K562 (cell line): ENCODE results near the gene CCDC7. TPM values are rescaled to one million over a fixed set of nuclear protein-coding genes. Genes with fewer than 3 reads are reported as not detected.

Experiments
- BCLAF1 ChIP-seq, 2 experiments: fragments of 450-650 bp in 1 of 2; IDR thresholded peaks; 2 replicates each; pipeline ENCODE4 v1.6.1; 2011 to 2017; ENCODE audit warnings: low read depth in 2 of 2, antibody characterized with exemption in 1 of 2, borderline replicate concordance in 1 of 2, low read length in 1 of 2, mild to moderate bottlenecking in 1 of 2, mixed read lengths in 1 of 2; ENCODE audit not compliant: control insufficient read depth in 1 of 2
- CBX5 ChIP-seq: IDR thresholded peaks from 2 replicates; pipeline ENCODE4 v1.6.1; 2014; ENCODE audit warnings: low read depth, borderline replicate concordance
- DEAF1 ChIP-seq: fragments of 450-650 bp; formaldehyde crosslinking; IDR thresholded peaks from 2 replicates; pipeline ENCODE4 v1.4.0; 2020; ENCODE audit warnings: mild to moderate bottlenecking, moderate library complexity
- DNMT1 ChIP-seq: fragments of 450-650 bp; IDR thresholded peaks from 2 replicates; pipeline ENCODE4 v1.6.1; 2016; ENCODE audit warnings: antibody characterized with exemption, mild to moderate bottlenecking
- FIP1L1 ChIP-seq: fragments of 200-400 bp; formaldehyde crosslinking; IDR thresholded peaks from 2 replicates; pipeline ENCODE4 v1.6.1; 2018; ENCODE audit warnings: mild to moderate bottlenecking, low read depth, low read length; ENCODE audit not compliant: poor library complexity, severe bottlenecking
- GATAD2B ChIP-seq: fragments of 450-650 bp; IDR thresholded peaks from 2 replicates; pipeline ENCODE4 v1.6.1; 2017; ENCODE audit warnings: mild to moderate bottlenecking, borderline replicate concordance
- GTF2A2 ChIP-seq: IDR thresholded peaks from 2 replicates; pipeline ENCODE4 v1.6.1; 2016; ENCODE audit warnings: mild to moderate bottlenecking, missing genetic modification characterization, missing compliant biosample characterization
- HMG20A ChIP-seq: fragments of 450-650 bp; formaldehyde crosslinking; conservative IDR thresholded peaks from 2 replicates; pipeline ENCODE4 v1.4.0; 2020; ENCODE audit warnings: mild to moderate bottlenecking, mixed read lengths
- JUND ChIP-seq, 2 experiments: IDR thresholded peaks; 2 replicates in 1 of 2; 3 replicates in 1 of 2; pipeline ENCODE4 v1.6.1; 2011; ENCODE audit warnings: borderline replicate concordance in 2 of 2, low read depth in 2 of 2, low read length in 2 of 2, improper control_type of control experiment in 1 of 2, missing biosample characterization in 1 of 2, missing genetic modification characterization in 1 of 2, missing genetic modification reagents in 1 of 2
- KDM2B ChIP-seq: fragments of 250-450 bp; sonication (Bioruptor Pico); IDR thresholded peaks from 2 replicates; pipeline ENCODE4 v1.8.0; 2021; ENCODE audit warnings: mild to moderate bottlenecking, moderate library complexity
- NFATC3 ChIP-seq: fragments of 450-650 bp; IDR thresholded peaks from 2 replicates; pipeline ENCODE4 v1.6.1; 2017; ENCODE audit warnings: mild to moderate bottlenecking
- NR2F6 ChIP-seq: fragments of 450-650 bp; formaldehyde crosslinking; IDR thresholded peaks from 2 replicates; pipeline ENCODE4 v1.4.0; 2020; ENCODE audit warnings: mild to moderate bottlenecking
- PRMT5 ChIP-seq: sonication (generic); formaldehyde crosslinking; IDR thresholded peaks from 2 replicates; pipeline ENCODE4 v1.5.0; 2020; ENCODE audit warnings: missing genetic modification reagents
- PYGO2 ChIP-seq: fragments of 450-650 bp; IDR thresholded peaks from 2 replicates; pipeline ENCODE4 v1.6.1; 2016; ENCODE audit warnings: mild to moderate bottlenecking, missing genetic modification characterization, moderate library complexity, missing compliant biosample characterization
- RNF219 ChIP-seq: fragments of 250-450 bp; sonication (Bioruptor Pico); IDR thresholded peaks from 2 replicates; pipeline ENCODE4 v1.5.0; 2022; ENCODE audit warnings: mild to moderate bottlenecking
- SLC30A9 ChIP-seq: fragments of 250-450 bp; sonication (Bioruptor Pico); IDR thresholded peaks from 2 replicates; pipeline ENCODE4 v1.8.0; 2022; ENCODE audit warnings: mild to moderate bottlenecking, moderate library complexity
- SMC3 ChIP-seq: conservative IDR thresholded peaks from 2 replicates; pipeline ENCODE4 v1.6.1; 2011; ENCODE audit warnings: low read depth, low read length, improper control_type of control experiment; ENCODE audit not compliant: insufficient read depth
- TFAM ChIP-seq: fragments of 250-450 bp; sonication (Bioruptor Pico); conservative IDR thresholded peaks from 2 replicates; pipeline ENCODE4 v1.5.0; 2021; ENCODE audit warnings: mild to moderate bottlenecking, moderate library complexity
- YY1 ChIP-seq, 3 experiments: IDR thresholded peaks; 2 replicates each; pipeline ENCODE4 v1.6.1; 2011; ENCODE audit warnings: low read length in 2 of 3, mild to moderate bottlenecking in 2 of 3, moderate library complexity in 2 of 3, borderline replicate concordance in 1 of 3, control low read depth in 1 of 3, low read depth in 1 of 3; ENCODE audit not compliant: insufficient read depth in 3 of 3, insufficient replicate concordance in 2 of 3, control insufficient read depth in 1 of 3, insufficient read length in 1 of 3; ENCODE audit errors: extremely low read depth in 1 of 3
- ZNF224 ChIP-seq: sonication (generic); formaldehyde crosslinking; IDR thresholded peaks from 2 replicates; pipeline ENCODE4 v1.8.0; 2022; ENCODE audit warnings: mild to moderate bottlenecking, missing genetic modification reagents
- ZNF316 ChIP-seq: fragments of 450-650 bp; IDR thresholded peaks from 2 replicates; pipeline ENCODE4 v1.6.1; 2016
- ZNF79 ChIP-seq: fragments of 250-450 bp; sonication (Bioruptor Pico); IDR thresholded peaks from 2 replicates; pipeline ENCODE4 v1.4.0; 2020; ENCODE audit warnings: low read depth, mild to moderate bottlenecking, moderate library complexity
- polyA plus RNA-seq, 8 experiments: library from polyadenylated mRNA; depleted of rRNA in 4 of 8; stranded (reverse) in 5 of 8; unstranded in 3 of 8; fragments of >200 nt; fragmentation: Nextera tagmentation in 2 of 8; fragmentation: Illumina TruSeq in 1 of 8; extraction: Ambion mirVana in 2 of 8; extraction: Trizol in 1 of 8; gene quantifications; 2 replicates each; pipeline versions ENCODE4 v1.2.1 to v1.2.3, GENCODE V29; 2011 to 2014; ENCODE audit warnings: inconsistent platforms in 1 of 8, missing spikeins in 1 of 8
- total RNA-seq, 7 experiments: library from RNA; depleted of rRNA in 6 of 7; stranded (reverse); fragments of >200 nt in 6 of 7; fragmentation: Illumina TruSeq in 2 of 7; extraction: Trizol in 2 of 7; gene quantifications; 2 replicates each; pipeline versions ENCODE4 v1.2.1 to v1.2.3, GENCODE V29; 2011 to 2021; ENCODE audit warnings: low replicate concordance in 1 of 7

Gene CCDC7
- total and polyA plus RNA-seq, 9 of the 15 experiments (the other 6 are each of a cell fraction or from before 2014, with no cell fraction given): 1.5 to 6.6 (median 2.7) TPM

GRCh38 chr10:32501906-32502305 lies 56.0 kb downstream of the CCDC7 start (continued):
- TF ChIP-seq BCLAF1 (IDR thresholded peaks at IDR 0.05; ENCODE audit: borderline replicate concordance in 1 of 2, control insufficient read depth in 1 of 2, low read depth in 2 of 2, low read length in 1 of 2) (no peak), JUND (IDR thresholded peaks at IDR 0.05; ENCODE audit: borderline replicate concordance, low read depth, low read length) (no peak), JUND (tag; IDR thresholded peaks at IDR 0.05; ENCODE audit: borderline replicate concordance, low read depth, low read length) (no peak), ZNF79 (no peak), FIP1L1 (no peak), RNF219 (CRISPR knock-in tag) (no peak), GTF2A2 (tag) (no peak), TFAM (no peak), NR2F6 (CRISPR knock-in tag) (no peak), ZNF316 (no peak), YY1 (IDR thresholded peaks at IDR 0.05; ENCODE audit: borderline replicate concordance in 1 of 3, control insufficient read depth in 1 of 3, extremely low read depth in 1 of 3, insufficient read depth in 3 of 3, insufficient read length in 1 of 3, insufficient replicate concordance in 2 of 3, low read depth in 1 of 3, low read length in 2 of 3) (peak in 2 of 3 experiments; percentile 45 to 85), DNMT1 (no peak), DEAF1 (no peak), KDM2B (CRISPR knock-in tag) (no peak), PRMT5 (no peak), HMG20A (CRISPR knock-in tag) (no peak), SLC30A9 (no peak), PYGO2 (no peak), GATAD2B (no peak), SMC3 (no peak), ZNF224 (CRISPR knock-in tag) (no peak), CBX5 (no peak), NFATC3 (no peak)
